GM03348 (cell line): Measurements from ENCODE around the gene NFIB.
A peak's percentile ranks its signal among the peaks of the same experiment; 100 is the strongest.

ENCODE experiments used
- DNase-seq: peaks from one replicate; pipeline ENCODE4 v3.0.0; 2012; ENCODE audit warnings: low spot score

The NFIB gene

GRCh38 chr9:14098486-14099180 is 215.3 kb downstream of the NFIB start:
- DNase-seq, result no peak

GRCh38 chr9:14097666-14098415 is 216.1 kb downstream of the NFIB start:
- no peak for DNase-seq

- no peak for DNase-seq
These were observed 216.7 kb downstream of the NFIB start for GRCh38 chr9:14097215-14097614.

GRCh38 chr9:14096258-14096922 is 217.6 kb downstream of the NFIB start:
- DNase-seq, result peak; percentile 15

GRCh38 chr9:14095277-14095676 is 218.7 kb downstream of the NFIB start:
- no peak for DNase-seq

GRCh38 chr9:14094491-14094890 is 219.4 kb downstream of the NFIB start:
- no peak for DNase-seq

- no peak for DNase-seq
These were observed 221.6 kb downstream of the NFIB start for GRCh38 chr9:14092344-14092743.

GRCh38 chr9:14089051-14089803 is 224.7 kb downstream of the NFIB start:
- DNase-seq, result no peak

- DNase-seq, result no peak
These were observed 226.4 kb downstream of the NFIB start for GRCh38 chr9:14087576-14087975.

- no peak for DNase-seq
These were observed 227.4 kb downstream of the NFIB start for GRCh38 chr9:14086495-14086894.

GRCh38 chr9:14085810-14086209 is 228.1 kb downstream of the NFIB start:
- DNase-seq, result no peak

GRCh38 chr9:14084867-14085266 is 229.1 kb downstream of the NFIB start:
- DNase-seq, result no peak

- no peak for DNase-seq
These were observed 230.6 kb downstream of the NFIB start for GRCh38 chr9:14083366-14083765.

GRCh38 chr9:14082732-14083131 is 231.2 kb downstream of the NFIB start:
- no peak for DNase-seq

GRCh38 chr9:14081745-14082144 is 232.2 kb downstream of the NFIB start:
- no peak for DNase-seq

- DNase-seq, result peak; percentile 25
These were observed 232.9 kb downstream of the NFIB start for GRCh38 chr9:14080959-14081542.

GRCh38 chr9:14079440-14079839 is 234.5 kb downstream of the NFIB start:
- DNase-seq, result no peak

- no peak for DNase-seq
These were observed 236.3 kb downstream of the NFIB start for GRCh38 chr9:14077672-14078071.

GRCh38 chr9:14075218-14075617 is 238.7 kb downstream of the NFIB start:
- DNase-seq, result no peak

- DNase-seq, result no peak
These were observed 241.1 kb downstream of the NFIB start for GRCh38 chr9:14072850-14073249.

GRCh38 chr9:14071484-14071883 is 242.5 kb downstream of the NFIB start:
- DNase-seq, result no peak

GRCh38 chr9:14068690-14069089 is 245.3 kb downstream of the NFIB start:
- DNase-seq, result no peak
